Measurements from ENCODE around the gene ASB6.
"Not testable (repeated sequence)": the region's sequence is repeated elsewhere in the genome, so short reads cannot be mapped to it uniquely, and the experiment has no call there.

Gene ASB6

DNA sequence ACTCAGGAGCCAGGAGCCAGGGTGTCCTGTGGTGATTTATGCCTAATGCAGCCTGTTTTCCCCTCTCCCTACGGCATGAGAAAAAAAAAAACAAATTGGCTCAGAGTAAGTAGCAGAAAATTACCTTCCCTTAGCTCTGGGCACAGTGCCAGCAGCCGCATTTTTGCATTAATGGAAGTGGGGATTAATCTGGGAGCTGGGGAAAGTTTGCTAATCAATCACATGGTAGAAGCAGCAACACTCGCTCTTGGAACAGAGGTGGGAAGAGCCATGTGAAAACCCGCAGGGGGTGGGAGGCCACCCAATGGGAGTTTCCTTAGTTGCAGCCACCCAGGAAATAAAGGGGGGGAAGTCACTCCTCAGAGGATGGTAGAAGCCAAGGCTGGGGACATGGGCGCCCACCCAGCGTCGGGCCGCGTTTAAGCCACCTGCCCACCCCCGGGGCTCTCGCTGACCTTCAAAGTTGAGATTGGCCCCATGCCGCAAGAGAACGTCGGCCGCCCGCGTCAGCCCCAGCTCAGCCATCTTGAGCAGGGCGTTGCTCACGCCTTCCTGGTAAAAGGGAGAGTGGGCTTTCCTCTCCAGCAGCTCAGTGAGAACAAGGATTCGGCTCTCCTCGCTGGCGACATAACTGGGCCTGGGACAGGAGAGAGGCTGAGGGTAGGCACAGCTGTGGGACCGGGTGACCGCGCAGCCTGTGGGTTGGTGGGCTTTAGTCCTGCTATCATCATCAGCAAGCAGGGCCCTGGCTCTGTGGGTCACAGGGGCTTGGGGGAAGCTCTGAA, 1.7 kb downstream of the ASB6 start:
- DNase-seq = peak; percentile 81
- Histone ChIP-seq H3K27me3 (no peaks in the 10 kb centered on the region), H3K4me3 (ENCODE audit: low read depth, low read length) (peak overlapping the region; percentile 97), H3K9me3 (no peaks in the 10 kb centered on the region), H3K4me1 (peaks cover 10% of the 10 kb centered on the region), H3K36me3 (peaks cover 36% of the 10 kb centered on the region)
- TF ChIP-seq CTCF (IDR thresholded peaks at IDR 0.05; ENCODE audit: low read depth, low read length) = no peak

GRCh38 chr9:129639756-129640085, 2.2 kb downstream of the ASB6 start:
- peaks cover 10% of the 10 kb centered on the region for H3K4me1 ChIP-seq
- H3K4me3 ChIP-seq (ENCODE audit: low read depth, low read length) = peak overlapping the region; percentile 97
- peaks cover 42% of the 10 kb centered on the region for H3K36me3 ChIP-seq
- no peak for DNase-seq
- TF ChIP-seq CTCF (IDR thresholded peaks at IDR 0.05; ENCODE audit: low read depth, low read length) = no peak
- no peaks in the 10 kb centered on the region for H3K27me3 ChIP-seq
- no peaks in the 10 kb centered on the region for H3K9me3 ChIP-seq

DNA sequence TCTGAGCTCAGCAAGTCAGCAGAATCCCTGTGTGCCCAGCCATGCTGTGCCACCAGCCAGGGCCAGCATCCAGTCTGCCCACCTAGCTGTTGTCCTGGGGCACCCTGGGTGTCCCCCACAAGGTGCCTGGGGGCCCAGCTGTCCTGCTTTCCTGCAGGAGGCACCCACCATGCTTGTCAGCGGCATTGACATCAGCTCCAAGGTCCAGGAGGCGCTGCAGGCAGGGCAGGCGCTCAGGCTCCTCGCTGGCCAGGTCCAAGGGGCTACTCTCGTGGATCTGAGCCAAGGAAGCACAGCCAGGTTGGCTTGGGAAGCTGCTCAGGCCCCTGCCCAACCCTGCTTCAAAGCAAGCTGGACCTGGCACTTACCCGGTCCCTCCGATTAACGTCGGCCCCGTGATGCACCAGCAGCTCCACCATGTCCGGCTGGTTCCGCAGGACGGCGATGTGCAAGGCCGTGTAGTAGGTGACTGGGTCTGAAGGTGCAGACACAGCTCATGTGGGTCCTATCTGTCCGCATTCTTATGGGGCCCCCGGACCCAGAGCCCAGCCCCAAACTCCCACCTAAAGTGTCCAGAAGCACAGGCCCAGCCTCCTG, 2.8 kb downstream of the ASB6 start:
- Histone ChIP-seq H3K27me3 (no peaks in the 10 kb centered on the region), H3K4me3 (ENCODE audit: low read depth, low read length) (peak overlapping the region; percentile 97), H3K4me1 (peaks cover 10% of the 10 kb centered on the region), H3K9me3 (no peaks in the 10 kb centered on the region), H3K36me3 (peaks cover 45% of the 10 kb centered on the region)
- no peak for TF ChIP-seq CTCF (IDR thresholded peaks at IDR 0.05; ENCODE audit: low read depth, low read length)
- DNase-seq = no peak

- peaks cover 58% of the 10 kb centered on the region for H3K36me3 ChIP-seq
- no peak overlapping the region for H3K4me3 ChIP-seq (ENCODE audit: low read depth, low read length)
- DNase-seq = no peak
- H3K27me3 ChIP-seq = no peaks in the 10 kb centered on the region
- no peak for TF ChIP-seq CTCF (IDR thresholded peaks at IDR 0.05; ENCODE audit: low read depth, low read length)
- H3K4me1 ChIP-seq = peaks cover 10% of the 10 kb centered on the region
- H3K9me3 ChIP-seq = no peaks in the 10 kb centered on the region
Observed at GRCh38 chr9:129637673-129638439, 4.1 kb downstream of the ASB6 start.

DNA sequence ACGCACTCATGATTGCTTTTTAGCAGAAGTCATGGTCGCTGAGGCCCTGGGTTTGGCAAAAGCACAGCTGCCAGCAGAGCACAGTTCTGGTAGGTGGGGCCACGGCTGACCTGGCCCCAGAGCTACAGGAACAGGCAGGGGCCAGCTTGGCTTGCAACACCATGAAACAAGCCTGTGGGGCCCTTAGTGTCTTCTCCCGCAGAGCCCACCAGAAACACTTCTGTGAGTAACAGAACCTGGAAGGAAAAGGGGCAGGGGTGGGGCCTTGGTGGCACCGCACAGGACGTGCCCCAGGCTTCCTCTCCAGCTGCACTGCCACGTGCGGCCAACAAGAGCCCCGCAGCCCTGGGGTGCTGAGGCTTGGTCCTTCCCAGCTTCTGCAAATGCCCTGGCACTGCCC, 4.8 kb downstream of the ASB6 start:
- Histone ChIP-seq H3K36me3 (peaks cover 65% of the 10 kb centered on the region), H3K9me3 (no peaks in the 10 kb centered on the region), H3K4me3 (ENCODE audit: low read depth, low read length) (no peak overlapping the region), H3K4me1 (peaks cover 10% of the 10 kb centered on the region), H3K27me3 (no peaks in the 10 kb centered on the region)
- TF ChIP-seq CTCF (IDR thresholded peaks at IDR 0.05; ENCODE audit: low read depth, low read length) = no peak
- DNase-seq = no peak

DNA sequence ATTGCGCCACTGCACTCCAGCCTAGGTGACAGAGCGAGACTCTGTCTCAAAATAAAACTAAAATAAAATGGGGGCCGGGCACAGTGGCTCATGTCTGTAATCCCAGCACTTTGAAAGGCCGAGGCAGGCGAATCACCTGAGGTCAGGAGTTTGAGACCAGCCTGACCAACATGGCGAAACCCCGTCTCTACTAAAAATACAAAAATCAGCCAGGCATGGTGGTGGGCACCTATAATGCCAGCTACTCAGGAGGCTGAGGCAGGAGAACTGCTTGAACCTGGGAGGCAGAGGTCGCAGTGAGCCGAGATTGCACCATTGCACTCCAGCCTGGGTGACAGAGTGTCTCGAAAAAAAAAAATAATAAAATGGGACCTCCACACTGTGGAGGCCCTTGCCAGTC, 5.6 kb downstream of the ASB6 start:
- not testable (repeated sequence) for DNase-seq; H3K4me3 ChIP-seq (ENCODE audit: low read depth, low read length); H3K9me3 ChIP-seq; H3K4me1 ChIP-seq; H3K27me3 ChIP-seq
- peaks cover 73% of the 10 kb centered on the region for H3K36me3 ChIP-seq

Data from BE2C (cell line).